HUES64 (cell line): ENCODE results near the gene PTGER4.
"Not testable (repeated sequence)": the region's sequence is repeated elsewhere in the genome, so short reads cannot be mapped to it uniquely, and the experiment has no call there.

Source experiments
- H3K27ac ChIP-seq: 2 replicates; pipeline ENCODE4 v1.7.0; 2013; ENCODE audit warnings: low read depth, low read length, inconsistent platforms
- H3K27me3 ChIP-seq: 2 replicates; pipeline ENCODE4 v1.6.1; 2013; ENCODE audit warnings: mild to moderate bottlenecking, low read length; ENCODE audit not compliant: insufficient read depth
- H3K36me3 ChIP-seq: 2 replicates; pipeline ENCODE4 v1.6.1; 2013; ENCODE audit warnings: mild to moderate bottlenecking, low read length; ENCODE audit not compliant: insufficient read depth
- H3K4me1 ChIP-seq: 2 replicates; pipeline ENCODE4 v1.6.1; 2013; ENCODE audit warnings: mild to moderate bottlenecking, low read length, moderate library complexity; ENCODE audit not compliant: insufficient read depth
- H3K4me3 ChIP-seq: 2 replicates; pipeline ENCODE4 v1.5.1; 2013; ENCODE audit warnings: mild to moderate bottlenecking, low read length, moderate library complexity
- H3K9ac ChIP-seq: 2 replicates; pipeline ENCODE4 v1.6.1; 2013; ENCODE audit warnings: mild to moderate bottlenecking, low read depth, low read length
- H3K9me3 ChIP-seq: 2 replicates; pipeline ENCODE4 v1.6.1; 2013; ENCODE audit warnings: low read depth, low read length; ENCODE audit not compliant: insufficient read depth
- WGBS: fragments of 150-250, 120-280 bp; methylation state at CpG from one replicate; pipeline ENCODE4 v1.1.7; 2013; ENCODE audit warnings: missing lambda C conversion rate; 5-methylcytosine and 5-hydroxymethylcytosine counted together

Gene PTGER4

GRCh38 chr5:40700116-40700782 lies 20.5 kb downstream of the PTGER4 start:
- WGBS: 90% methylated on average over 5 of the region's 5 CpGs
- Histone ChIP-seq H3K9ac (no peak overlapping the region), H3K4me3 (no peak overlapping the region), H3K27me3 (no peaks in the 10 kb centered on the region), H3K4me1 (no peaks in the 10 kb centered on the region), H3K36me3 (no peaks in the 10 kb centered on the region), H3K9me3 (no peaks in the 10 kb centered on the region), H3K27ac (no peak overlapping the region)

GRCh38 chr5:40702027-40702426 lies 22.3 kb downstream of the PTGER4 start:
- H3K27me3 ChIP-seq, H3K4me3 ChIP-seq, H3K9ac ChIP-seq, H3K27ac ChIP-seq, H3K36me3 ChIP-seq, H3K4me1 ChIP-seq, H3K9me3 ChIP-seq: not testable (repeated sequence)

- H3K4me1 ChIP-seq, H3K9ac ChIP-seq, H3K4me3 ChIP-seq, H3K36me3 ChIP-seq, H3K27ac ChIP-seq, H3K9me3 ChIP-seq, H3K27me3 ChIP-seq: not testable (repeated sequence)
- 95% methylated on average over 1 of the region's 1 CpG for WGBS
These were observed 25.8 kb downstream of the PTGER4 start for GRCh38 chr5:40705484-40705883.

- H3K4me1 ChIP-seq, H3K9ac ChIP-seq, H3K4me3 ChIP-seq, H3K27ac ChIP-seq, H3K9me3 ChIP-seq, H3K27me3 ChIP-seq, H3K36me3 ChIP-seq: not testable (repeated sequence)
These were observed 30.9 kb downstream of the PTGER4 start for GRCh38 chr5:40710575-40710974.

GRCh38 chr5:40714001-40714400 lies 34.3 kb downstream of the PTGER4 start:
- H3K27me3 ChIP-seq: no peaks in the 10 kb centered on the region
- no peak overlapping the region for H3K9ac ChIP-seq
- 0 out of 2 replicates have a peak, but pooled peaks cover under 1% of the 10 kb centered on the region for H3K36me3 ChIP-seq
- no peak overlapping the region for H3K4me3 ChIP-seq
- H3K4me1 ChIP-seq: no peaks in the 10 kb centered on the region
- H3K9me3 ChIP-seq: peaks cover 6% of the 10 kb centered on the region
- H3K27ac ChIP-seq: no peak overlapping the region

GRCh38 chr5:40716000-40716399 lies 36.3 kb downstream of the PTGER4 start:
- no peaks in the 10 kb centered on the region for H3K27me3 ChIP-seq
- H3K4me1 ChIP-seq: no peaks in the 10 kb centered on the region
- no peak overlapping the region for H3K9ac ChIP-seq
- peaks cover 7% of the 10 kb centered on the region for H3K9me3 ChIP-seq
- no peak overlapping the region for H3K27ac ChIP-seq
- peaks cover 10% of the 10 kb centered on the region; the same call in 1 of the 2 replicates for H3K36me3 ChIP-seq
- WGBS: 44% methylated on average over 2 of the region's 2 CpGs
- H3K4me3 ChIP-seq: no peak overlapping the region

GRCh38 chr5:40716590-40716989 lies 36.9 kb downstream of the PTGER4 start:
- Histone ChIP-seq H3K27me3 (no peaks in the 10 kb centered on the region), H3K36me3 (peaks cover 13% of the 10 kb centered on the region; the same call in 1 of the 2 replicates), H3K9ac (no peak overlapping the region), H3K4me3 (no peak overlapping the region), H3K9me3 (peaks cover 7% of the 10 kb centered on the region; the same call in 1 of the 2 replicates), H3K27ac (no peak overlapping the region), H3K4me1 (no peaks in the 10 kb centered on the region)
- WGBS: 95% methylated on average over 2 of the region's 2 CpGs

- Histone ChIP-seq H3K4me3 (no peak overlapping the region), H3K36me3 (peaks cover 13% of the 10 kb centered on the region; the same call in 1 of the 2 replicates), H3K4me1 (no peaks in the 10 kb centered on the region), H3K27ac (no peak overlapping the region), H3K9me3 (peaks cover 11% of the 10 kb centered on the region; the same call in 1 of the 2 replicates), H3K9ac (no peak overlapping the region), H3K27me3 (no peaks in the 10 kb centered on the region)
These were observed 37.6 kb downstream of the PTGER4 start for GRCh38 chr5:40717281-40717680.

GRCh38 chr5:40720069-40720468 lies 40.4 kb downstream of the PTGER4 start:
- H3K27me3 ChIP-seq: no peaks in the 10 kb centered on the region
- H3K9me3 ChIP-seq: peaks cover 17% of the 10 kb centered on the region
- H3K27ac ChIP-seq: no peak overlapping the region
- H3K36me3 ChIP-seq: peaks cover 20% of the 10 kb centered on the region; the same call in 1 of the 2 replicates
- no peaks in the 10 kb centered on the region for H3K4me1 ChIP-seq
- no peak overlapping the region for H3K9ac ChIP-seq
- no peak overlapping the region for H3K4me3 ChIP-seq

- not testable (repeated sequence) for H3K27me3 ChIP-seq, H3K4me3 ChIP-seq, H3K27ac ChIP-seq, H3K4me1 ChIP-seq, H3K9ac ChIP-seq
- Histone ChIP-seq H3K36me3 (peaks cover 29% of the 10 kb centered on the region), H3K9me3 (peaks cover 17% of the 10 kb centered on the region)
- 92% methylated on average over 37 of the region's 37 CpGs for WGBS
These were observed 42.8 kb downstream of the PTGER4 start for GRCh38 chr5:40722497-40722911.

GRCh38 chr5:40733434-40733833 lies 53.7 kb downstream of the PTGER4 start:
- Histone ChIP-seq H3K9me3 (no peaks in the 10 kb centered on the region), H3K4me1 (no peaks in the 10 kb centered on the region; the same call in 1 of the 2 replicates), H3K36me3 (no peaks in the 10 kb centered on the region), H3K27ac (no peak overlapping the region), H3K9ac (no peak overlapping the region), H3K27me3 (no peaks in the 10 kb centered on the region), H3K4me3 (no peak overlapping the region)
- WGBS: 90% methylated on average over 2 of the region's 2 CpGs
